ENCODE results near the gene CRIP3.
A peak's percentile ranks its signal among the peaks of the same experiment; 100 is the strongest.

The CRIP3 gene

DNA sequence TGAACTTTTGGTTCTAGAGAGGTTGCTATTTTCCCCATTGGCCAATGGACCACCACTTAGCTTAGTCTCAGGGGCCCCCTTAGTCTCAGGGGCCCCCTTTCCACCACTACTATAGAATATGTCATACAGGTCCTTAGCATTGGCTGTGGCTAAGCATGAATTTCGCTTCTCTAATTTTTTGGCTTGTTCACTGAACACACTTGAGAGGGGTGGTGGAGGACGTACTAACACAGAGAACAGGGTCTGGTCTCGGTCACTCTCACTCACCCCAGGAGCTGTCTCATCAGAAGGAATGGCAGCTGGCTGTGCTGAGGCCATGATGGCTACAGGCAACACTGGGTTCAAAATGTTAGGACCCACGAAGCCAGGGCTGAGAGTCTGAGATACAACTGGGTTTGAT lies 30.5 kb upstream of the CRIP3 start:
- no peaks in the 10 kb centered on the region for H3K36me3 ChIP-seq (ENCODE audit: control insufficient read depth, insufficient read depth, low read length)
- no peak overlapping the region for H3K4me3 ChIP-seq (ENCODE audit: low read depth, low read length)
- H3K9me3 ChIP-seq (ENCODE audit: control insufficient read depth, low read length) = no peaks in the 10 kb centered on the region
- no peak overlapping the region for H3K4me2 ChIP-seq (ENCODE audit: low read length)
- H3K4me1 ChIP-seq = no peaks in the 10 kb centered on the region
- H3K79me2 ChIP-seq = no peaks in the 10 kb centered on the region
- no peak overlapping the region for H3K27ac ChIP-seq
- no peak overlapping the region for H2AFZ ChIP-seq
- no peak overlapping the region for H3K9ac ChIP-seq
- no peak for TF ChIP-seq CTCF (IDR thresholded peaks at IDR 0.05)
- H3K27me3 ChIP-seq (ENCODE audit: control insufficient read depth, insufficient read depth, low read length) = no peaks in the 10 kb centered on the region

DNA sequence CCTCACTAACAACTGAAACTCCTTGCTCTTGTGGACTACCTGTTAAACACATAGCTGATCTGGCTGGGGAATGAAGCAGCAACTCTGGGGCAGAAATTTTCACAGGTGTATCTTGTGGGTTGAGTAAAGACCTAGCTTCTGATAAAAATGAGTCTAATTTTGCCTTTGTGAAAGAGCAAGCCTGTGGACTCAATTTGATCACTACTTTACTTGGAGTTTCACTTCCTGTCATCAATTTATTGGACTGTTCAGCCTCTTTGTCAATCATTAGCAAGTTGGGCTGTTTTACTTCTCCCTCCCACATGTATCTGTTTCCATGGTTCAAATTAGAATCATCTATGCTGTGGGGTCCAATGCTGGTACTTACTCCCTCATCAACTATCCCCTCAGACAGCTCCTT lies 29.6 kb upstream of the CRIP3 start:
- H3K9ac ChIP-seq = no peak overlapping the region
- H3K4me3 ChIP-seq (ENCODE audit: low read depth, low read length) = no peak overlapping the region
- H3K9me3 ChIP-seq (ENCODE audit: control insufficient read depth, low read length) = no peaks in the 10 kb centered on the region
- no peak overlapping the region for H2AFZ ChIP-seq
- H3K4me2 ChIP-seq (ENCODE audit: low read length) = no peak overlapping the region
- H3K79me2 ChIP-seq = no peaks in the 10 kb centered on the region
- no peak for TF ChIP-seq CTCF (IDR thresholded peaks at IDR 0.05)
- no peak overlapping the region for H3K27ac ChIP-seq
- H3K4me1 ChIP-seq = no peaks in the 10 kb centered on the region
- H3K36me3 ChIP-seq (ENCODE audit: control insufficient read depth, insufficient read depth, low read length) = no peaks in the 10 kb centered on the region
- no peaks in the 10 kb centered on the region for H3K27me3 ChIP-seq (ENCODE audit: control insufficient read depth, insufficient read depth, low read length)

GRCh38 chr6:43336382-43336781 lies 27.8 kb upstream of the CRIP3 start:
- H3K27me3 ChIP-seq (ENCODE audit: control insufficient read depth, insufficient read depth, low read length) = no peaks in the 10 kb centered on the region
- H3K4me2 ChIP-seq (ENCODE audit: low read length) = no peak overlapping the region
- no peak overlapping the region for H3K9ac ChIP-seq
- no peaks in the 10 kb centered on the region for H3K4me1 ChIP-seq
- TF ChIP-seq CTCF (IDR thresholded peaks at IDR 0.05) = no peak
- no peak overlapping the region for H3K27ac ChIP-seq
- H3K9me3 ChIP-seq (ENCODE audit: control insufficient read depth, low read length) = no peaks in the 10 kb centered on the region
- no peak overlapping the region for H3K4me3 ChIP-seq (ENCODE audit: low read depth, low read length)
- no peak overlapping the region for H2AFZ ChIP-seq
- no peaks in the 10 kb centered on the region for H3K79me2 ChIP-seq
- H3K36me3 ChIP-seq (ENCODE audit: control insufficient read depth, insufficient read depth, low read length) = no peaks in the 10 kb centered on the region

DNA sequence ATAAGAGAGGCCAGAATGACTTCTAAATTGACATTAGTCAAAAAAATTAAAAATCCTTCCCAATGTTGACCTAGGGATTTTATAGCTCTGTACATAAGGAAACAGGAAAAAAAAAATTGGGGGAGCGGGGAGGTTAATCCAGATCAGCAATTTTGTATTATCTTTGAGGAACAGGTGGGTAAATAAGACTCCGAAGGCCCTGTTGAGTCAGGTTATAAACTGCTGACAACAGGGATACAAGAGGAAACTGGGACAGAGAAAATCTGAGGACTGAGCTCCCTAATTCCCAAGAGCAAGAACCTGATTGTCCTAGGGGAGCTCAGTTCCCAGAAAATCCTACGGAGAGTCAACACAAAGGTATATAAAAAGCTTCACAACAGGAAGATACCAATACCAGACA lies 26.8 kb upstream of the CRIP3 start:
- no peak overlapping the region for H3K4me2 ChIP-seq (ENCODE audit: low read length)
- H3K36me3 ChIP-seq (ENCODE audit: control insufficient read depth, insufficient read depth, low read length) = no peaks in the 10 kb centered on the region
- H3K27me3 ChIP-seq (ENCODE audit: control insufficient read depth, insufficient read depth, low read length) = no peaks in the 10 kb centered on the region
- TF ChIP-seq CTCF (IDR thresholded peaks at IDR 0.05) = no peak
- H3K9ac ChIP-seq = no peak overlapping the region
- no peak overlapping the region for H3K4me3 ChIP-seq (ENCODE audit: low read depth, low read length)
- no peaks in the 10 kb centered on the region for H3K9me3 ChIP-seq (ENCODE audit: control insufficient read depth, low read length)
- H3K4me1 ChIP-seq = no peaks in the 10 kb centered on the region
- no peak overlapping the region for H3K27ac ChIP-seq
- no peak overlapping the region for H2AFZ ChIP-seq
- no peaks in the 10 kb centered on the region for H3K79me2 ChIP-seq

DNA sequence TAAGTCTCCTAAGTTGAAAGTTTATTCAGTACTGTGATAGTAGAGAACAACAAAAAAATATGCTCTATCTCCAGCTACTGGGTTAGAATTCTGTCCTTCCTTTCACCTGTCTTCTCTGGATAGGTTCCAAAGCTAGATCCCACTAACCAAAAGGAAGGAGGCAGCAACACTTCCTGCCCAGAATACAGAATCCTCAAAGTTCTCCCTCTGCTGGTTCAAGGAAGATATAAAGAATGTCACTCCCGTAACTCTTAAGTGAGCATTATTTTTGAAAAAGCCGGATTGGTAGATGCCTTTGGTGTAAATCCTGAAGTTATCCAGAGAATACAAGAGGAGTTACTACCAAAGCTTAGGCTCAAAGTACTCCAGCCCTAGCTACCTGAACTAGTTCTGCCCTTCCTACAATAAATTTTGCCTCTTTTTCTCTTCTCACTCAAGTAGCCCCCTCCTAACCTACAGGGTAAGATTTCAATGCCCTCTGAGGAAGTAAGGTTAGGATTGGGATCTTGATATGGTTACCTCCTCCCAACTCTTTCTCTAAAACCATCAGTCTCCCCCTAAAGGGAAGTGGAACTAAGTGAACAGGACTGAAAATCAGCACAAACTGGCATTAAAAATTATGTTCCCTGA lies 26.0 kb upstream of the CRIP3 start:
- Histone ChIP-seq H2AFZ (no peak overlapping the region), H3K36me3 (ENCODE audit: control insufficient read depth, insufficient read depth, low read length) (no peaks in the 10 kb centered on the region), H3K4me1 (no peaks in the 10 kb centered on the region), H3K4me3 (ENCODE audit: low read depth, low read length) (no peak overlapping the region), H3K4me2 (ENCODE audit: low read length) (no peak overlapping the region), H3K79me2 (no peaks in the 10 kb centered on the region), H3K27ac (no peak overlapping the region), H3K9ac (no peak overlapping the region), H3K27me3 (ENCODE audit: control insufficient read depth, insufficient read depth, low read length) (no peaks in the 10 kb centered on the region), H3K9me3 (ENCODE audit: control insufficient read depth, low read length) (no peaks in the 10 kb centered on the region)
- peak; percentile 63 for TF ChIP-seq CTCF (IDR thresholded peaks at IDR 0.05)
